Keratinocyte (primary cell): Measurements from ENCODE around the gene ACAN. TPM values are rescaled to one million over a fixed set of nuclear protein-coding genes. Genes with fewer than 3 reads are reported as not detected.

Source experiments
- DNase-seq: peaks from one replicate; pipeline ENCODE4 v3.0.0-alpha.2; 2011; ENCODE audit warnings: low read depth, missing footprints, low spot score
- FAIRE-seq: peaks from 2 replicates; lab custom pipeline; 2011; peaks lifted over from hg19 to GRCh38; lab: Jason Lieb, UNC
- H2AFZ ChIP-seq: 2 replicates; pipeline ENCODE4 v1.6.0; 2012; ENCODE audit warnings: low read length, control low read depth, inconsistent platforms; ENCODE audit not compliant: control insufficient read depth
- H3K27ac ChIP-seq: 2 replicates; pipeline ENCODE4 v1.5.1; 2011; ENCODE audit warnings: low read length; ENCODE audit not compliant: control insufficient read depth, insufficient read depth
- H3K27me3 ChIP-seq: 3 replicates; pipeline ENCODE4 v1.6.0; 2011; ENCODE audit warnings: low read length; ENCODE audit not compliant: control insufficient read depth, insufficient read depth; ENCODE audit errors: extremely low read depth
- H3K36me3 ChIP-seq, 2 experiments: 2 replicates in 1 of 2; 3 replicates in 1 of 2; pipeline ENCODE4 v1.5.1; 2011; ENCODE audit warnings: low read length in 2 of 2, mild to moderate bottlenecking in 1 of 2; ENCODE audit not compliant: control insufficient read depth in 2 of 2, insufficient read depth in 2 of 2; ENCODE audit errors: extremely low read depth in 1 of 2
- H3K4me1 ChIP-seq: 3 replicates; pipeline ENCODE4 v1.5.1; 2011; ENCODE audit warnings: low read length; ENCODE audit not compliant: control insufficient read depth, insufficient read depth; ENCODE audit errors: extremely low read depth
- H3K4me2 ChIP-seq: 3 replicates; pipeline ENCODE4 v1.6.0; 2011; ENCODE audit warnings: low read depth, low read length; ENCODE audit not compliant: control insufficient read depth, insufficient read depth; ENCODE audit errors: extremely low read depth
- H3K4me3 ChIP-seq, 3 experiments: fragments of 200-600 bp in 1 of 3; sonication (generic) in 1 of 3; 2 replicates in 2 of 3; 3 replicates in 1 of 3; pipeline ENCODE4 v1.5.1; 2011 to 2016; ENCODE audit warnings: low read length in 3 of 3, mild to moderate bottlenecking in 3 of 3, control low read depth in 2 of 3, inconsistent platforms in 1 of 3, low read depth in 1 of 3, mixed read lengths in 1 of 3, mixed run types in 1 of 3, moderate library complexity in 1 of 3; ENCODE audit not compliant: control insufficient read depth in 2 of 3, insufficient read depth in 2 of 3; ENCODE audit errors: extremely low read depth in 1 of 3
- H3K79me2 ChIP-seq: 2 replicates; pipeline ENCODE4 v1.6.0; 2012; ENCODE audit warnings: low read length; ENCODE audit not compliant: control insufficient read depth, insufficient read depth
- H3K9ac ChIP-seq: 3 replicates; pipeline ENCODE4 v1.6.0; 2011; ENCODE audit warnings: low read length; ENCODE audit not compliant: control insufficient read depth, insufficient read depth; ENCODE audit errors: extremely low read depth
- H3K9me1 ChIP-seq: 3 replicates; pipeline ENCODE4 v1.6.0; 2011; ENCODE audit warnings: low read length; ENCODE audit not compliant: control insufficient read depth, insufficient read depth; ENCODE audit errors: extremely low read depth
- H3K9me3 ChIP-seq: 2 replicates; pipeline ENCODE4 v1.5.1; 2012; ENCODE audit warnings: low read depth, low read length; ENCODE audit not compliant: control insufficient read depth
- H4K20me1 ChIP-seq: 3 replicates; pipeline ENCODE4 v1.6.0; 2011; ENCODE audit warnings: low read length; ENCODE audit not compliant: control insufficient read depth, insufficient read depth; ENCODE audit errors: extremely low read depth
- CTCF ChIP-seq, 3 experiments: IDR thresholded peaks in 1 of 3; conservative IDR thresholded peaks in 1 of 3; optimal IDR thresholded peaks in 1 of 3; 2 replicates in 2 of 3; 3 replicates in 1 of 3; pipeline versions ENCODE3 to v1.5.1; 2011; ENCODE audit warnings: low read length in 3 of 3, mild to moderate bottlenecking in 3 of 3, moderate library complexity in 2 of 3, control low read depth in 1 of 3, inconsistent platforms in 1 of 3; ENCODE audit not compliant: insufficient read depth in 2 of 3; ENCODE audit errors: extremely low read depth in 1 of 3
- EZH2 ChIP-seq: IDR thresholded peaks from one replicate; pipeline ENCODE4 v1.6.1; 2012; ENCODE audit warnings: inconsistent platforms, mild to moderate bottlenecking, low read length, moderate library complexity
- dilution Hi-C: fragments of 300-500 bp; cut with MboI; formaldehyde crosslinking; loops from one replicate; pipeline ENCODE4 v1.7.0; 2020; ENCODE audit warnings: low sequenced_read_pairs; ENCODE audit not compliant: extremely low pct_ligation_motif_present
- polyA plus RNA-seq, 5 experiments: library from polyadenylated mRNA; depleted of rRNA in 3 of 5; stranded (reverse) in 3 of 5; stranded (forward) in 1 of 5; unstranded in 1 of 5; fragments of >200 nt; gene quantifications; 1 replicate in 1 of 5; 2 replicates in 3 of 5; 3 replicates in 1 of 5; pipeline versions ENCODE4 v1.2.1 to v1.2.3, GENCODE V29; 2011 to 2012; ENCODE audit warnings: missing spikeins in 2 of 5, low read depth in 1 of 5, low replicate concordance in 1 of 5

Gene ACAN
- polyA plus RNA-seq, 1 donor (not counting 4 experiments of a cell fraction or from before 2014, with no cell fraction given) = not detected

GRCh38 chr15:88785217-88785616 is 18.0 kb upstream of the ACAN start:
- Histone ChIP-seq H2AFZ (no peak overlapping the region), H3K4me3 (no peak overlapping the region), H3K79me2 (no peaks in the 10 kb centered on the region), H3K4me1 (no peaks in the 10 kb centered on the region), H3K9me3 (no peaks in the 10 kb centered on the region), H3K27me3 (no peaks in the 10 kb centered on the region), H3K36me3 (no peaks in the 10 kb centered on the region), H3K9ac (no peak overlapping the region), H3K4me2 (no peak overlapping the region), H3K27ac (no peak overlapping the region), H3K9me1 (no peaks in the 10 kb centered on the region), H4K20me1 (no peaks in the 10 kb centered on the region)
- TF ChIP-seq CTCF (optimal IDR thresholded peaks at IDR 0.05 in 1 of 3, IDR thresholded peaks at IDR 0.05 in 1 of 3, conservative IDR thresholded peaks at IDR 0.05 in 1 of 3; ENCODE audit: extremely low read depth in 1 of 3, insufficient read depth in 2 of 3, low read length in 3 of 3) (no peak), EZH2 (no peak)
- dilution Hi-C loops = no loop called here
- DNase-seq (no peak), FAIRE-seq (no peak)

GRCh38 chr15:88788036-88788435 is 15.2 kb upstream of the ACAN start:
- FAIRE-seq (no peak), DNase-seq (no peak)
- Histone ChIP-seq H3K79me2 (no peaks in the 10 kb centered on the region), H3K9ac (no peak overlapping the region), H3K36me3 (no peaks in the 10 kb centered on the region), H3K9me3 (no peaks in the 10 kb centered on the region), H3K4me3 (no peak overlapping the region), H3K9me1 (no peaks in the 10 kb centered on the region), H3K27me3 (peaks cover 8% of the 10 kb centered on the region), H3K4me2 (no peak overlapping the region), H4K20me1 (no peaks in the 10 kb centered on the region), H3K4me1 (no peaks in the 10 kb centered on the region), H2AFZ (no peak overlapping the region), H3K27ac (no peak overlapping the region)
- dilution Hi-C loops = no loop called here
- TF ChIP-seq CTCF (optimal IDR thresholded peaks at IDR 0.05 in 1 of 3, IDR thresholded peaks at IDR 0.05 in 1 of 3, conservative IDR thresholded peaks at IDR 0.05 in 1 of 3; ENCODE audit: extremely low read depth in 1 of 3, insufficient read depth in 2 of 3, low read length in 3 of 3) = no peak
- TF ChIP-seq EZH2 = no peak
